ENCODE measurements around the gene CABP7. TPM values are rescaled to one million over a fixed set of nuclear protein-coding genes. Genes with fewer than 3 reads are reported as not detected.
A peak's percentile ranks its signal among the peaks of the same experiment; 100 is the strongest.

Gene CABP7
- total RNA-seq, 1 donor from 2014 or later, result not detected

DNA sequence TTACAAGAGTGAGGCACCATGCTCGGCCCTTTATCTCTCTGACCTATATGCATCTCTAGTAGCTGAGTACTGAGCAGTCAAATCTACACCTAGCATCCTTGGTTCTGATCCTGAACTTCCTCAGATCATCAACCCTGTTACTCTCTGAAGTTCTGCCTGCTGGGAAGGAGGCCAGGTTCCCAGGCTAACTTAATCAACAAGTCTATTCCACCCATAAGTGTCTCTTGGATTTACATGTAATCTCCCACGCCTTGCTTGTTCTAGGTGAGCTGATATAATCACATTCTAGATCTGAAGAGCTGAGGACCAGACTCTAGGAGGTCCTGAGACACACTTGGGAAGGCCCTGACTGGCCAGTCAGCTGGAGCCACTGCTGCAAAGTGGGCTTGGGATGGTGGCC is 22.1 kb downstream of the CABP7 start:
- Histone ChIP-seq H3K36me3 (ENCODE audit: control insufficient read depth, insufficient read depth, low read length) (no peaks in the 10 kb centered on the region), H3K27me3 (ENCODE audit: control insufficient read depth, insufficient read depth, low read length) (no peaks in the 10 kb centered on the region), H3K4me3 (ENCODE audit: low read depth, low read length) (no peak overlapping the region)
- no peak for DNase-seq (ENCODE audit: low read depth)
- no peak for FAIRE-seq
- TF ChIP-seq, protein P1, sequence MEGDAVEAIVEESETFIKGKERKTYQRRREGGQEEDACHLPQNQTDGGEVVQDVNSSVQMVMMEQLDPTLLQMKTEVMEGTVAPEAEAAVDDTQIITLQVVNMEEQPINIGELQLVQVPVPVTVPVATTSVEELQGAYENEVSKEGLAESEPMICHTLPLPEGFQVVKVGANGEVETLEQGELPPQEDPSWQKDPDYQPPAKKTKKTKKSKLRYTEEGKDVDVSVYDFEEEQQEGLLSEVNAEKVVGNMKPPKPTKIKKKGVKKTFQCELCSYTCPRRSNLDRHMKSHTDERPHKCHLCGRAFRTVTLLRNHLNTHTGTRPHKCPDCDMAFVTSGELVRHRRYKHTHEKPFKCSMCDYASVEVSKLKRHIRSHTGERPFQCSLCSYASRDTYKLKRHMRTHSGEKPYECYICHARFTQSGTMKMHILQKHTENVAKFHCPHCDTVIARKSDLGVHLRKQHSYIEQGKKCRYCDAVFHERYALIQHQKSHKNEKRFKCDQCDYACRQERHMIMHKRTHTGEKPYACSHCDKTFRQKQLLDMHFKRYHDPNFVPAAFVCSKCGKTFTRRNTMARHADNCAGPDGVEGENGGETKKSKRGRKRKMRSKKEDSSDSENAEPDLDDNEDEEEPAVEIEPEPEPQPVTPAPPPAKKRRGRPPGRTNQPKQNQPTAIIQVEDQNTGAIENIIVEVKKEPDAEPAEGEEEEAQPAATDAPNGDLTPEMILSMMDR (IDR thresholded peaks at IDR 0.05; ENCODE audit: insufficient read depth, low read length, severe bottlenecking), result no peak

DNA sequence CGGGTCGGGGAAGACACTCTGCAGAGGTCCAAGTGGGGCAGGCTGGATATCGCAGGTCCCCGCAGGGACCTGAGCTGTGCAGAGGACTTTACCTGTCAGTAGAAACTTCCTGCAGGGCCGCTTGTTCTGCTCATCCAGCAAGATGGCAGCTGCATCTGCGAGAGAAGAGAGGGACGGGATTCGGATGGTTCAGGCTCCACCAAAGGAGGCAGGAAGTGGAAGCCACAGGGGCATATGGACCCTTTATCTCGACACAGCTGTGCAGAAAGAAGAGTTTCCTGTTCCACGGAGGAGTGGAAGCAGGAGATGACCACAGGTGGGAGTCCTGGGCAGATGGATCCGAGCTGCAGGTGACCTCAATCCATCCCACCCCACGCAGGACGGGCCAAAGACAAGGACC is 22.5 kb downstream of the CABP7 start:
- TF ChIP-seq, protein P1 (IDR thresholded peaks at IDR 0.05; ENCODE audit: insufficient read depth, low read length, severe bottlenecking), result no peak
- Histone ChIP-seq H3K4me3 (ENCODE audit: low read depth, low read length) (no peak overlapping the region), H3K27me3 (ENCODE audit: control insufficient read depth, insufficient read depth, low read length) (no peaks in the 10 kb centered on the region), H3K36me3 (ENCODE audit: control insufficient read depth, insufficient read depth, low read length) (no peaks in the 10 kb centered on the region)
- DNase-seq (ENCODE audit: low read depth) (no peak), FAIRE-seq (no peak)

DNA sequence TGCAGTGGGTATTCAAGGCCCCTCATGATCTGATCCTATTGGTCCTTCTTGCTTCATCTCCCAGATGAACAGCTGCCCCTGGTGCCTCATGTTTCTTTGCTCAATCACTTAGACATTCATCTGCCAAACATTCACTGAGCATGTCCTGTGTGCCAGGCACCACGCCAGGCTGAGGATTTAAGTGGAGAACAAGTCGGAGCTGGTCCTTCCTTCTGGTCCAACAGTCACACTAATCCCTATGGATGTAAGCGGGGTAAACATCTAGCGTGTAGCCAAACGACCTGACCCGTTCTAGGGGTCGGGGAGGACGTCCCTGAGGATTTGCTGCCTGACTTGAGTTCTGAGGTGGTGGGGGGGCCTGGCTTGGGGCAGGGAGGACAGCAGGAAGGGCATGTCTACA is 25.1 kb downstream of the CABP7 start:
- peak; percentile 98 for DNase-seq (ENCODE audit: low read depth)
- FAIRE-seq, result peak; percentile 99
- no peak overlapping the region for H3K4me3 ChIP-seq (ENCODE audit: low read depth, low read length)
- H3K36me3 ChIP-seq (ENCODE audit: control insufficient read depth, insufficient read depth, low read length), result peaks cover 1% of the 10 kb centered on the region
- TF ChIP-seq, protein P1 (IDR thresholded peaks at IDR 0.05; ENCODE audit: insufficient read depth, low read length, severe bottlenecking), result no peak
- H3K27me3 ChIP-seq (ENCODE audit: control insufficient read depth, insufficient read depth, low read length), result no peaks in the 10 kb centered on the region

DNA sequence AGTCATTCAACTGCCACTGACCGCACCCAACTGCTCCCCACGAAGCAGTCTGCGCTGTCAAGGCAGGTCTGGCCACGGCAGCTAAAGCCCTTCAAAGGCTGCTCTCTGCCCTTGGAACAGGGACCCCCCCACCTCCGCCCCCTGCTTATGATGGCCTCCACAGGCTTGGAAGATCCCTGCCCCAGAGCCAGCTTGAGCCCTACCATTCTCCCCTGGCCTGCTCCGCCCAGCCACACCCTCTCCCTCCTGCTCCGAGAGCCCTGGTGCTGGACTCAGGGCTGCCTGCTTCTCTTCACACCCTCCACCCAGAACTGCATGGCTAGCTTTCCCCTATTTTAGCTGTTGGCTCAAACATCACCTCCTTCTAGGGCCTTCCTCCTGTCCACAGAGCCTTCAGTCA is 28.0 kb downstream of the CABP7 start:
- no peaks in the 10 kb centered on the region for H3K27me3 ChIP-seq (ENCODE audit: control insufficient read depth, insufficient read depth, low read length)
- DNase-seq (ENCODE audit: low read depth), result no peak
- TF ChIP-seq, protein P1 (IDR thresholded peaks at IDR 0.05; ENCODE audit: insufficient read depth, low read length, severe bottlenecking), result no peak
- H3K36me3 ChIP-seq (ENCODE audit: control insufficient read depth, insufficient read depth, low read length), result peaks cover 1% of the 10 kb centered on the region
- no peak for FAIRE-seq
- H3K4me3 ChIP-seq (ENCODE audit: low read depth, low read length), result no peak overlapping the region

DNA sequence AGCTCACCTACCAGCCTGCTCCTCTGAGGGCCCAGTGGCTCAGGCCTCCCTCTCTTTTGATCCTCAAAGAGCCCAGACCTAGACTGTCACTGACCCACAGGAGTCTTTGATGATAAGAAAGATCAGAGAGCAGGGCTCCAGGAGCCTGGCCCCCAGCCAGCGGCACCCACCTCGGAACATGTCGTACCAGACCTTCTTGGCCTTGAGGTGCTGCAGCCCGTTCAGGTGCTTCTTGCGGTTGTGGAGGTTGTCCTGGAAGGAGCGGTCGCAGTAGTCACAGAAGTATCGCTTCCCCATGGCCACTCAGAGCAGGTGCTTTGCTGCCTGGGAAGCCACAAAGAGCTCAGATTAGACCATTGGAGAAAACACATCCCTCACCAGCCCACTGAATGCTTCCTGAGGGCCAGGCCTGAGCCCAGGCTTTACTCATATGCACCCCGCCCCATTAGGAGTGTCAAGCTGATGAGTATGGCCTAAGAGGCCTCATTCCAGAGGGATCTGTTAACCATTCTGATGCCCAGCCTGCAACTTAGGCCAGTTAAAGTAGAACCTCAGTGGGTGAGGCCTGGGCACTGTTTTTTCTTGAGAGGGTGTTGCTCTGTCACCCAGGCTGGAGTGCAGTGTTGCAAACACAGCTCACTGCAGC is 28.6 kb downstream of the CABP7 start:
- FAIRE-seq (no peak), DNase-seq (ENCODE audit: low read depth) (peak; percentile 27)
- H3K36me3 ChIP-seq (ENCODE audit: control insufficient read depth, insufficient read depth, low read length), result peaks cover 1% of the 10 kb centered on the region
- H3K27me3 ChIP-seq (ENCODE audit: control insufficient read depth, insufficient read depth, low read length), result no peaks in the 10 kb centered on the region
- no peak overlapping the region for H3K4me3 ChIP-seq (ENCODE audit: low read depth, low read length)
- TF ChIP-seq, protein P1 (IDR thresholded peaks at IDR 0.05; ENCODE audit: insufficient read depth, low read length, severe bottlenecking), result no peak

DNA sequence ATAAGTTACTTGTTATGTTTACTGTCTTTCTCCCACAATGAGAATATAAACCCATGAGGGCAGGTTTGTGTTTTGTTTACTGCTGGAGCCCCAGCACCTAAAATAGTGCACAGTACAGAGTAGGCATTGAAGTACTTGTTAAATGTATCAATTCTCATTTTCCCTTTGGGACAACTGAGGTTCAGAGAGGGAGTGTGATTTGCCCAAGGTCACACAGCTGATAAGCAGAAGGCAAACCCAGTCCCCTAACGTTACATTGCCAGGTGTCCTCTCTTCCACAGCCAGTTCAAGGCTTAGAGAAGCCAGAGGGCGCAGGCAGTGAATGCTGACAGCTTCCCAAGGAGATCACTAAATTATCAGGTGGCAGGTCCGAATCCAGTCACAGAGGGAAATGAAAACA is 30.2 kb downstream of the CABP7 start:
- Histone ChIP-seq H3K4me3 (ENCODE audit: low read depth, low read length) (no peak overlapping the region), H3K36me3 (ENCODE audit: control insufficient read depth, insufficient read depth, low read length) (peaks cover 1% of the 10 kb centered on the region), H3K27me3 (ENCODE audit: control insufficient read depth, insufficient read depth, low read length) (no peaks in the 10 kb centered on the region)
- DNase-seq (ENCODE audit: low read depth) (no peak), FAIRE-seq (no peak)
- TF ChIP-seq, protein P1 (IDR thresholded peaks at IDR 0.05; ENCODE audit: insufficient read depth, low read length, severe bottlenecking), result no peak

All from bronchial epithelial cell (primary cell).